DND-41 (cell line): Measurements from ENCODE around the gene FAM240B.

ENCODE experiments used
- ATAC-seq: fragments of 200-7000 bp; cut with Tn5 transposase; 3 replicates; pipeline ENCODE4 v1.9.1; 2021; ENCODE audit warnings: low read depth; ENCODE audit not compliant: insufficient read depth
- DNase-seq: peaks from one replicate; pipeline ENCODE4 v3.0.0-alpha.2; 2020
- H2AFZ ChIP-seq: 2 replicates; pipeline ENCODE4 v1.6.0; 2012; ENCODE audit warnings: low read depth, low read length
- H3K27ac ChIP-seq: 2 replicates; pipeline ENCODE4 v1.5.1; 2012; ENCODE audit warnings: low read length, inconsistent platforms
- H3K27me3 ChIP-seq: fragments of 200-600 bp; sonication (generic); 2 replicates; pipeline ENCODE4 v1.6.0; 2012; ENCODE audit warnings: low read length, mild to moderate bottlenecking, inconsistent platforms; ENCODE audit not compliant: insufficient read depth, poor library complexity
- H3K36me3 ChIP-seq: 2 replicates; pipeline ENCODE4 v1.5.1; 2012; ENCODE audit warnings: low read length, inconsistent platforms; ENCODE audit not compliant: insufficient read depth
- H3K4me1 ChIP-seq: 2 replicates; pipeline ENCODE4 v1.5.1; 2012; ENCODE audit warnings: mild to moderate bottlenecking, low read length; ENCODE audit not compliant: insufficient read depth
- H3K4me2 ChIP-seq: 2 replicates; pipeline ENCODE4 v1.6.0; 2012; ENCODE audit warnings: mild to moderate bottlenecking, moderate library complexity, low read length, inconsistent platforms; ENCODE audit not compliant: insufficient read depth
- H3K4me3 ChIP-seq, 2 experiments: fragments of 200-600 bp in 1 of 2; shearing (Covaris generic) in 1 of 2; 2 replicates each; pipeline ENCODE4 v1.5.1; 2012 to 2016; ENCODE audit warnings: inconsistent platforms in 2 of 2, low read length in 2 of 2, mild to moderate bottlenecking in 2 of 2, low read depth in 1 of 2, moderate library complexity in 1 of 2
- H3K79me2 ChIP-seq: 2 replicates; pipeline ENCODE4 v1.6.0; 2012; ENCODE audit warnings: low read length, inconsistent platforms; ENCODE audit not compliant: insufficient read depth
- H3K9ac ChIP-seq: 2 replicates; pipeline ENCODE4 v1.6.0; 2012; ENCODE audit warnings: low read depth, mild to moderate bottlenecking, inconsistent platforms, low read length, moderate library complexity
- H3K9me3 ChIP-seq: 2 replicates; pipeline ENCODE4 v1.5.1; 2012; ENCODE audit warnings: low read length, moderate library complexity, mild to moderate bottlenecking, inconsistent platforms; ENCODE audit not compliant: insufficient read depth, severe bottlenecking
- H4K20me1 ChIP-seq: 2 replicates; pipeline ENCODE4 v1.6.0; 2012; ENCODE audit warnings: low read length; ENCODE audit not compliant: insufficient read depth
- CTCF ChIP-seq: IDR thresholded peaks from 2 replicates; pipeline ENCODE4 v1.5.1; 2012; ENCODE audit warnings: borderline replicate concordance, low read length, moderate library complexity, mild to moderate bottlenecking; ENCODE audit not compliant: poor library complexity, severe bottlenecking; ENCODE audit errors: extremely low read depth
- EZH2 ChIP-seq: IDR thresholded peaks from 3 replicates; pipeline ENCODE4 v1.6.1; 2012; ENCODE audit warnings: borderline replicate concordance, low read depth, mild to moderate bottlenecking, moderate library complexity, low read length, inconsistent platforms; ENCODE audit not compliant: severe bottlenecking

Gene FAM240B

DNA sequence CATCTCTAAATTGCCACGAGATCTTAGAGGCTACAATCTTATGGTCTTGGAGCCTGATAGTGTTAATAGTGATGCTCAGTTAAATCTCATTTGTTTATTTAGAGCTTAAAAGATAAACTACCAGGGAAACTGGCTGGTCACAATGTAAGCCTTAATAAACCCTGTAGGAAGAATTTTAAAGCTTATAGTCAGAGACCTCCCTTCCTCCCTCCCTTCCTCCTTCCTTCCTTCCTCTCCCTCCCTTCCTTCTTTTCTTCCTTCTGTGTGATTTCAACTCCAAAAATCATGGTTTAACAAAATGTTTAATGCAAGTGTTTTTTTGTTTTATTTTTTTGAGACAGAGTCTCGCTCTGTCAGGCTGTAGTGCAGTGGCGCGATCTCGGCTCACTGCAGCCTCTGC is 14.9 kb upstream of the FAM240B start:
- no peaks in the 10 kb centered on the region for H3K79me2 ChIP-seq
- no peaks in the 10 kb centered on the region for H3K4me1 ChIP-seq
- H3K27me3 ChIP-seq, result no peaks in the 10 kb centered on the region
- no peak overlapping the region for H2AFZ ChIP-seq
- H3K4me3 ChIP-seq, result no peak overlapping the region
- no peak for TF ChIP-seq CTCF
- no peak for TF ChIP-seq EZH2
- no peak overlapping the region for H3K4me2 ChIP-seq
- no peaks in the 10 kb centered on the region for H3K36me3 ChIP-seq
- no peak overlapping the region for H3K9ac ChIP-seq
- no peak overlapping the region for H3K27ac ChIP-seq
- DNase-seq (no peak), ATAC-seq (no peak)
- H4K20me1 ChIP-seq, result no peaks in the 10 kb centered on the region
- H3K9me3 ChIP-seq, result no peaks in the 10 kb centered on the region

- H3K27me3 ChIP-seq, result no peaks in the 10 kb centered on the region
- no peaks in the 10 kb centered on the region for H4K20me1 ChIP-seq
- H3K79me2 ChIP-seq, result no peaks in the 10 kb centered on the region
- no peak overlapping the region for H3K9ac ChIP-seq
- DNase-seq (no peak), ATAC-seq (no peak)
- no peak overlapping the region for H3K4me3 ChIP-seq
- TF ChIP-seq CTCF (no peak), EZH2 (no peak)
- no peaks in the 10 kb centered on the region for H3K4me1 ChIP-seq
- H3K4me2 ChIP-seq, result no peak overlapping the region
- H3K27ac ChIP-seq, result no peak overlapping the region
- no peak overlapping the region for H2AFZ ChIP-seq
- H3K9me3 ChIP-seq, result no peaks in the 10 kb centered on the region
- H3K36me3 ChIP-seq, result no peaks in the 10 kb centered on the region
These were observed 13.6 kb upstream of the FAM240B start for GRCh38 chr9:38733503-38733902.

DNA sequence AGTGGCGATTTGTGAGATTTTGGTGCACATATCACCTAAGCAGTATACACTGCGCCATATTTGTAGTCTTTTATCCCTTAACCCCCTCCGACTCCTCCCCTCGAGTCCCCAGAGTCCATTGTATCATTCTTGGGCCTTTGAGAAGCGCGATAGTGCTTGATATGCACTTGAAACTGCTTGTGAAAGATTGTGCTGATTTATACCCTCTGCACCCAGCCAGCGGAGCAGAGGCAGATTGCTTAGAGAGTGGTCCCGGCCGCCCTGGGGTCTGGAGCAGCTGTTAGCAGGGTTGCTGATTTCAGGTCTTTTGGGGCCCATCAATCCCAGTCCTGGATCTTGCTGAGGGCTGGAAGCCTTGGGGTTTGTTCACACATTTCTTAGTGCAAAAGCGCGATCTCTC is 13.0 kb upstream of the FAM240B start:
- Histone ChIP-seq H3K27ac (no peak overlapping the region), H3K4me1 (no peaks in the 10 kb centered on the region), H3K79me2 (no peaks in the 10 kb centered on the region), H3K36me3 (no peaks in the 10 kb centered on the region), H3K4me3 (no peak overlapping the region), H4K20me1 (no peaks in the 10 kb centered on the region), H3K4me2 (no peak overlapping the region), H2AFZ (no peak overlapping the region; the same call in 1 of the 2 replicates), H3K9me3 (no peaks in the 10 kb centered on the region), H3K9ac (no peak overlapping the region), H3K27me3 (no peaks in the 10 kb centered on the region)
- TF ChIP-seq EZH2 (no peak), CTCF (no peak)
- ATAC-seq (no peak), DNase-seq (no peak)

DNA sequence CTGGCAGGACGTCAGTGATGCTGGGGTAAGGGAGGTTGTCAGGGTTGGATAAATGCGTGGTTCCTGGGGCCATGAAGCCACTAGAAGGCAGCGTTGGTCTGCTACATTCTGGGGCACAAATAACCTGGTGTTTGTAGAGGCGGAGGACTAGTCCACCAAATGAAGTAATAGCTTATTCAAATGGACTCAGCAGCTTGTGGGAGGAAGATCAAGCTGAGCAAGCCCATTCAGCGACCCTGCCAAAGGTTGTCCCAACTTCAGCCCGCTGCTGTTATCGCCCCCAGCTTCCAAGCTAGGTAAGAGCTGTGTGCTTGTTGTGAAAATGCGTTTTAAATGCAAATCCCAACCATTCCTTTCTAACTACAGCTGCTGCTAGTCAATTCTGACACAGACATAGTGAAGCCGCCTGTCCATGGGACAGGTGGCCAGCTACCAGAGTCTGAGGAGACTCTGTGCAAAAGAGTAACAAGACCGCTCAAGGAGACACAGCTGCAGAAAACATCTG is 7.6 kb upstream of the FAM240B start:
- no peak overlapping the region for H3K4me2 ChIP-seq
- no peak overlapping the region for H3K9ac ChIP-seq
- no peaks in the 10 kb centered on the region for H3K9me3 ChIP-seq
- H3K4me3 ChIP-seq, result no peak overlapping the region
- no peaks in the 10 kb centered on the region for H3K36me3 ChIP-seq
- H4K20me1 ChIP-seq, result no peaks in the 10 kb centered on the region
- no peak overlapping the region for H2AFZ ChIP-seq
- H3K4me1 ChIP-seq, result no peaks in the 10 kb centered on the region
- no peak overlapping the region for H3K27ac ChIP-seq
- no peaks in the 10 kb centered on the region for H3K27me3 ChIP-seq
- DNase-seq, result peak; percentile 6
- TF ChIP-seq CTCF (peak; percentile 45), EZH2 (no peak)
- no peaks in the 10 kb centered on the region for H3K79me2 ChIP-seq
- ATAC-seq, result no peak
